Measurements from ENCODE around the gene RGS4.

Gene RGS4

DNA sequence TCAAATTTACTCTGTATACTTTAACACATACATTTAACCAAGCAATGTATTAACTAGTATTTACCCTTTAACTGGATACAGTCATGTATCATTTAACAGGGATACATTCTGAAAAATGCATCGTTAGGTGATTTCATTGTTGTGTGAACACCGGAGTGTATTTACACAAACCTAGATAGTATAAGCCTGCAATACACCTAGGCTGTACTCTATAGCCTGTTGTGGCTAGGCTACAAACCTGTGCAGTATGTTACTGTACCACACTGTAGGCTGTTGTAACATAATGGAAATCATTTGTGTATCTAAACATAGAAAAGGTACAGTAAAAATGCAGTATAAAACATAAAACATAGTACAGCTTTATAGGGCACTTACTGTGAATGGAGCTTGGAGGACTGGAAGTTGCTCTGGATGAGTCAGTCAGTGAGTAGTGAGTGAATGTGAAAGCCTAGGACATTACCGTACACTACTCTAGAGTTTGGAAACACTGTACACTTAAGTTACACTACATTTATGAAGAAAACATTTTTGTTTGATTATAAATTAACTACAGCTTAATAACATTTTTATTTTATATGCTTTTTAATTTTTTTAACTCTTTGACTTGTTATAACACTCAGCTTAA is 21.3 kb downstream of the RGS4 start:
- peak; percentile 75 for DNase-seq (ENCODE audit: low read depth, low spot score)
- no peak overlapping the region for H3K4me3 ChIP-seq (ENCODE audit: low read depth, low read length)

DNA sequence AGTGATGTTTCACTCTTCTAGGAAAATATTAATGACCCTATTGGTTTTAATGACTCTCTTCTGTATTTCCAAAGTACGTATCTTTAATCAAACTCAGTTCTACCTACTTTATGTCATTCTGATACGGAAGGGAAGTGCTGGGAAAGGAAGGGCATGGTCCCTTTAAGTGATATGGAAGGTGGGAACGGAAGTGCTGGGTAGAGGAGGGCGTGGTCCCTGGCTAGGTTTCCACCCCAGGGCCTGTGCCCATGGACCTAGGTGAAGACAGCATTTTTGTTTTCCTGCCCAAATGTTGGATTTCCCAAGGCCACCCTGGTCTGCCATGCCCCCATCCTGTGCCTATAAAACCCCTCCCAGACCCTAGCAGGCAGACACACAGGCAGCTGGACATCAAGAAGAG is 24.0 kb downstream of the RGS4 start:
- H3K4me3 ChIP-seq (ENCODE audit: low read depth, low read length): no peak overlapping the region
- no peak for DNase-seq (ENCODE audit: low read depth, low spot score)
- in situ Hi-C loops (cut with HindIII; ENCODE audit: low sequenced_read_pairs): no loop called here
- TF ChIP-seq, protein P1, sequence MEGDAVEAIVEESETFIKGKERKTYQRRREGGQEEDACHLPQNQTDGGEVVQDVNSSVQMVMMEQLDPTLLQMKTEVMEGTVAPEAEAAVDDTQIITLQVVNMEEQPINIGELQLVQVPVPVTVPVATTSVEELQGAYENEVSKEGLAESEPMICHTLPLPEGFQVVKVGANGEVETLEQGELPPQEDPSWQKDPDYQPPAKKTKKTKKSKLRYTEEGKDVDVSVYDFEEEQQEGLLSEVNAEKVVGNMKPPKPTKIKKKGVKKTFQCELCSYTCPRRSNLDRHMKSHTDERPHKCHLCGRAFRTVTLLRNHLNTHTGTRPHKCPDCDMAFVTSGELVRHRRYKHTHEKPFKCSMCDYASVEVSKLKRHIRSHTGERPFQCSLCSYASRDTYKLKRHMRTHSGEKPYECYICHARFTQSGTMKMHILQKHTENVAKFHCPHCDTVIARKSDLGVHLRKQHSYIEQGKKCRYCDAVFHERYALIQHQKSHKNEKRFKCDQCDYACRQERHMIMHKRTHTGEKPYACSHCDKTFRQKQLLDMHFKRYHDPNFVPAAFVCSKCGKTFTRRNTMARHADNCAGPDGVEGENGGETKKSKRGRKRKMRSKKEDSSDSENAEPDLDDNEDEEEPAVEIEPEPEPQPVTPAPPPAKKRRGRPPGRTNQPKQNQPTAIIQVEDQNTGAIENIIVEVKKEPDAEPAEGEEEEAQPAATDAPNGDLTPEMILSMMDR (IDR thresholded peaks at IDR 0.05; ENCODE audit: low read depth, low read length): no peak

More for the DNA sequence above, 21.3 kb downstream of the RGS4 start:
- in situ Hi-C loops (cut with HindIII; ENCODE audit: low sequenced_read_pairs): no loop called here
- TF ChIP-seq, protein P1 (IDR thresholded peaks at IDR 0.05; ENCODE audit: low read depth, low read length): no peak

DNA sequence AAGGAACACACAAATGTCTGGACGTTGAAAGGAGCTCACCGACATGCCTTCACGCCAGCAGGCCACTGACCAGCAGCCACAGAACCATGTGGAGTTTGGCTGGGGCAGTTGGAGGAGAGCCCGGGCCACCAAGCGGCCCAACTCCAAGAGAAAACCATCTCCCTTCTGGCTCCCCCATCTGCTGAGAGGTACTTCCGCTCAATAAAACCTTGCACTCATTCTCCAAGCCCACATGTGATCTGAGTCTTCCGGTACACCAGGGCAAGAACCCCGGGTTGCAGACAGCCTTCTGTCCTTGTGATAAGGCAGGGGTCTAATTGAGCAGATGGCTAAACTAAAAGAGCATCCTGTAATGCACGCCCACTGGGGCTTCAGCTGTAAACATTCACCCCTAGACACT is 24.4 kb downstream of the RGS4 start:
- H3K4me3 ChIP-seq (ENCODE audit: low read depth, low read length): no peak overlapping the region
- DNase-seq (ENCODE audit: low read depth, low spot score): no peak
- in situ Hi-C loops (cut with HindIII; ENCODE audit: low sequenced_read_pairs): no loop called here
- TF ChIP-seq, protein P1 (IDR thresholded peaks at IDR 0.05; ENCODE audit: low read depth, low read length): no peak

DNA sequence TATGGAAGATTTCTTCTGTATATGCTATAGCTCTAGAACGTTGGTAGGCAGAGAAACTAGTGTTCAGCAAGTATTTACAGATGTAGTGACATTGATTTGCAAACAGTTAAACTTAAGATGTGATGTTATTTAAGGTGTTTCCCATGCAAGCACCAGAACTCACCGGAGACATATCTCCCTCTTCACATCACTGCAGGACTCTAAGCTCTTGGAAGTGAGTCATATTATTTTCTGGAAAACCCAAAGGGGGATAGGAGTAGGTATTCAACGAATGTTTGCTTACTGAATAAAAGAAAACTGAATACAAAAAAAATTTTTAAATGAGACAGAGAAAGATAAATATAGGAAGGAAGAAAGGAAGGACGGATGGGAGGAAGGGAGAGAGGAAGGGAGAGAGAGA is 25.0 kb downstream of the RGS4 start:
- H3K4me3 ChIP-seq (ENCODE audit: low read depth, low read length): no peak overlapping the region
- no peak for DNase-seq (ENCODE audit: low read depth, low spot score)
- TF ChIP-seq, protein P1 (IDR thresholded peaks at IDR 0.05; ENCODE audit: low read depth, low read length): no peak
- in situ Hi-C loops (cut with HindIII; ENCODE audit: low sequenced_read_pairs): no loop called here

DNA sequence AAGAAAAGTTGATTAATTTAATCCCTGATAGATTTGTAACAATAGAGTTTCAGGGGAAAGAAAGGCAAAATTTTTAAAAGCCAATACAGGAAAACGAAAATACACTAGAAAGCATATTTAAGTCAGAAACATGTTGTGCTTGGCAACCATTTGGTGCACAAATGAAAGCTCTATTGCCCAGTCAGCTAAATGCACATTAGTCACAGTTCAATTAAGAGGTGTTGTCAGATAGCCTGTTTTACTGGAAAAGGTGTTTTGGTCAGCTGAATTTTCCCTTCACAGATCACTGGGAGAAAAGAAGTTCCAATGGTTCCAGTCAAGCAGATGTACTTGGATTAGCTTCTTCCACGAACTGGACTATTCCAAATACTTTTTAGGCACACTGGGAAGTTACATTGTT is 25.4 kb downstream of the RGS4 start:
- TF ChIP-seq, protein P1 (IDR thresholded peaks at IDR 0.05; ENCODE audit: low read depth, low read length): no peak
- in situ Hi-C loops (cut with HindIII; ENCODE audit: low sequenced_read_pairs): no loop called here
- H3K4me3 ChIP-seq (ENCODE audit: low read depth, low read length): no peak overlapping the region
- no peak for DNase-seq (ENCODE audit: low read depth, low spot score)

DNA sequence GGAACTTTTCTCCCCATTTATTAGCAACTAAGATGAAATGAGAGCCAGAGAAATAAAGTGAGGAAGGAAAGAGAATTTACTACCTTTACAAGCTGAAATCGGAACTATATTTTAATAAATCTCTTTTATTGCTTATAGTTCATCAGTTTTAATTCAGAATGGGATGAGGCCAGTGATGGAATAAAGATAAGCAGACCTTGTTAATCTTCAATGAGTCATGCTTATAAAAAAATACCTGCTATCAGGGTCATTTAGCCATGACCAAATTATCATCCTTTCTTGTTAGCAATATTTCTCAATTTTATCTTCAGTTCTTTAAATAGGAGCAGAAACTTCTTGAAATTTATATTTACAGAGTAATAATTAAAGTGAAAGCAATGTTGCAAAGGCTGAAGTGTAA is 26.1 kb downstream of the RGS4 start:
- in situ Hi-C loops (cut with HindIII; ENCODE audit: low sequenced_read_pairs): no loop called here

More for the DNA sequence above, 26.1 kb downstream of the RGS4 start:
- H3K4me3 ChIP-seq (ENCODE audit: low read depth, low read length): no peak overlapping the region
- TF ChIP-seq, protein P1 (IDR thresholded peaks at IDR 0.05; ENCODE audit: low read depth, low read length): no peak
- no peak for DNase-seq (ENCODE audit: low read depth, low spot score)
